ENCODE results near the gene TFDP1.
"Not testable (repeated sequence)": the region's sequence is repeated elsewhere in the genome, so short reads cannot be mapped to it uniquely, and the experiment has no call there.

The TFDP1 gene

GRCh38 chr13:113560645-113561416 is 23.7 kb upstream of the TFDP1 start:
- DNase-seq (ENCODE audit: low read depth) = no peak
- TF ChIP-seq, protein P1, sequence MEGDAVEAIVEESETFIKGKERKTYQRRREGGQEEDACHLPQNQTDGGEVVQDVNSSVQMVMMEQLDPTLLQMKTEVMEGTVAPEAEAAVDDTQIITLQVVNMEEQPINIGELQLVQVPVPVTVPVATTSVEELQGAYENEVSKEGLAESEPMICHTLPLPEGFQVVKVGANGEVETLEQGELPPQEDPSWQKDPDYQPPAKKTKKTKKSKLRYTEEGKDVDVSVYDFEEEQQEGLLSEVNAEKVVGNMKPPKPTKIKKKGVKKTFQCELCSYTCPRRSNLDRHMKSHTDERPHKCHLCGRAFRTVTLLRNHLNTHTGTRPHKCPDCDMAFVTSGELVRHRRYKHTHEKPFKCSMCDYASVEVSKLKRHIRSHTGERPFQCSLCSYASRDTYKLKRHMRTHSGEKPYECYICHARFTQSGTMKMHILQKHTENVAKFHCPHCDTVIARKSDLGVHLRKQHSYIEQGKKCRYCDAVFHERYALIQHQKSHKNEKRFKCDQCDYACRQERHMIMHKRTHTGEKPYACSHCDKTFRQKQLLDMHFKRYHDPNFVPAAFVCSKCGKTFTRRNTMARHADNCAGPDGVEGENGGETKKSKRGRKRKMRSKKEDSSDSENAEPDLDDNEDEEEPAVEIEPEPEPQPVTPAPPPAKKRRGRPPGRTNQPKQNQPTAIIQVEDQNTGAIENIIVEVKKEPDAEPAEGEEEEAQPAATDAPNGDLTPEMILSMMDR (IDR thresholded peaks at IDR 0.05; ENCODE audit: low read depth, low read length, missing control alignments) = no peak
- no peak overlapping the region for H3K4me3 ChIP-seq (ENCODE audit: low read depth, low read length)

- TF ChIP-seq, protein P1 (IDR thresholded peaks at IDR 0.05; ENCODE audit: low read depth, low read length, missing control alignments) = no peak
- DNase-seq (ENCODE audit: low read depth) = no peak
- no peak overlapping the region for H3K4me3 ChIP-seq (ENCODE audit: low read depth, low read length)
These were observed 23.0 kb upstream of the TFDP1 start for GRCh38 chr13:113561417-113562084.

- TF ChIP-seq, protein P1 (IDR thresholded peaks at IDR 0.05; ENCODE audit: low read depth, low read length, missing control alignments) = peak; percentile 76
- DNase-seq (ENCODE audit: low read depth) = no peak
- H3K4me3 ChIP-seq (ENCODE audit: low read depth, low read length) = no peak overlapping the region
These were observed 22.3 kb upstream of the TFDP1 start for GRCh38 chr13:113562085-113562749.

GRCh38 chr13:113562844-113563243 is 21.7 kb upstream of the TFDP1 start:
- TF ChIP-seq, protein P1 (IDR thresholded peaks at IDR 0.05; ENCODE audit: low read depth, low read length, missing control alignments) = no peak
- DNase-seq (ENCODE audit: low read depth) = no peak
- no peak overlapping the region for H3K4me3 ChIP-seq (ENCODE audit: low read depth, low read length)

- not testable (repeated sequence) for H3K4me3 ChIP-seq (ENCODE audit: low read depth, low read length); DNase-seq (ENCODE audit: low read depth)
These were observed 21.0 kb upstream of the TFDP1 start for GRCh38 chr13:113563511-113563910.

GRCh38 chr13:113564331-113565023 is 20.1 kb upstream of the TFDP1 start:
- DNase-seq (ENCODE audit: low read depth) = no peak
- no peak overlapping the region for H3K4me3 ChIP-seq (ENCODE audit: low read depth, low read length)
- TF ChIP-seq, protein P1 (IDR thresholded peaks at IDR 0.05; ENCODE audit: low read depth, low read length, missing control alignments) = no peak

Measured in GM12864 (cell line).